GM21825 (cell line): ENCODE results near the gene CAMK2D.
"Not testable (repeated sequence)": the region's sequence is repeated elsewhere in the genome, so short reads cannot be mapped to it uniquely, and the experiment has no call there.

Experiments used
- ATAC-seq: cut with Tn5 transposase; IDR thresholded peaks from one replicate; pipeline ENCODE4 v1.9.1; 2021; ENCODE audit warnings: mild to moderate bottlenecking, moderate library complexity; ENCODE audit not compliant: unreplicated experiment

CAMK2D gene

DNA sequence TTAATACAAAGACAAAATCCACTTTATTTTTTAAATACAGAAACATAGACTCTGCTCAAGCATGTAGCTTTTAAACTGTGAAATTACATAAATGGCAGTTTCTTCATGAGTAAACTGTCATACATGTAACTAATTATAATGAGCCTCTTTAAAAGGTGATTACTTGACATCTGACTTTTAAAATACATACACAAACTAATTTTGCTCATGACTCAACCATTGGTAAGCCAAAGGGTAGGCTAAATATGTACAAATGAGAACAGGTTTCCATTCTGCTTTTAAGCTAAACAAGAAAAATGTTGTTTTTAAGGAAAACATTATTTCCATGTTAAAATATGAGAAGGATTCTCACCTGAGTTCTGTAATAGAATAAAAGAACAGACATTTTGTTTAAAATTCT, 27.9 kb downstream of the CAMK2D start:
- ATAC-seq = no peak

- ATAC-seq = no peak
Observed at GRCh38 chr4:113732967-113733527, 28.5 kb downstream of the CAMK2D start.

DNA sequence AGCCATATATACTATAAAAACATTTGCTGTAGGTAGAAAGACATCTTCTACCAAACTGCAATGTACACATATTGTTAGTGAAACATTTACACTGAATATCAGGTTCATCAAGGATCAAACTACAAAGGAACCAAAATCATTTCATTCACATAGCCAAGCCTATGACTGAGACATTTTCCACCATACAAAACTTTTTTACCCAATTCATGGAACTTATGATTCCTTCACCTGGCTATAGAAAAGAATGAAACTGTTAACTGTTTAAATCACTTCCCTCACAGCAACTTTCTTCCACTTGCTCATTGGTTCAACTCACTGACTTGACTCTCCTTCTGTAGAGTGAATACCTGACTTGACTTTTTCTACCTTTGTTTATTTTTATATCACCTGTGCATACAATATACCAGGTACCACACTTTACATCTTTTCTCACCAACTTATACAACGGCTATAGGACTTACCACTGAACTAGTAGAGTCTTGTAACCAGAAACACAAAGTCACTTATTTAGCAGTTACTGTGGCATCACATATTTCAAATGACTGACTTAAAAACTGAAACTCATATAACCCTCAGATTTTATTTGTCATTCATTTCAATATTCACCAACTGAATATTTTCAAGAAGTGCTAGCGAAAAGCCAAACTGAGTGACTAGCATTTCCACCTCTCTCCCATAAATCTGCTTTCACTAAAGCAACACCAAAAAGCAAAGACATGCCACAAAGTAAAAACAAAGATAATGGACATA, 30.9 kb downstream of the CAMK2D start:
- ATAC-seq = no peak

DNA sequence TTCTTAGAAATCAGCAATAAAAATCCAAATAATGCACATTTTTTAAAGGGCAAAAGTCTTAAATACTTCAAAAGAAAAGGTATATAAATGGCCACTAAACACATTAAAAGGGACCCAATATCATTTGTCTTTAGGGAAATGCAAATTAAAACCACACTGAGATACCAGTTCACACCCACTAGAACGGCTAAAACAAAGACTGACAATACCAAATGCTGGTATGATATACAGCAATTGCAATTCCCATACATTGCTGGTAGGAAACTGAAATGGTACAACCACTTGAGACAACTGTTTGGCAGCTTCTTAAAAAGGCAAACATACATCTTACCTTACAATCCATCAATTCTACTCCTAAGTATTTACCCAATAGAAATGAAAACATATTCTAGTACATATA, 33.7 kb downstream of the CAMK2D start:
- ATAC-seq = no peak

GRCh38 chr4:113725963-113726362, 35.6 kb downstream of the CAMK2D start:
- ATAC-seq = no peak

GRCh38 chr4:113718252-113718651, 43.3 kb downstream of the CAMK2D start:
- ATAC-seq = no peak

DNA sequence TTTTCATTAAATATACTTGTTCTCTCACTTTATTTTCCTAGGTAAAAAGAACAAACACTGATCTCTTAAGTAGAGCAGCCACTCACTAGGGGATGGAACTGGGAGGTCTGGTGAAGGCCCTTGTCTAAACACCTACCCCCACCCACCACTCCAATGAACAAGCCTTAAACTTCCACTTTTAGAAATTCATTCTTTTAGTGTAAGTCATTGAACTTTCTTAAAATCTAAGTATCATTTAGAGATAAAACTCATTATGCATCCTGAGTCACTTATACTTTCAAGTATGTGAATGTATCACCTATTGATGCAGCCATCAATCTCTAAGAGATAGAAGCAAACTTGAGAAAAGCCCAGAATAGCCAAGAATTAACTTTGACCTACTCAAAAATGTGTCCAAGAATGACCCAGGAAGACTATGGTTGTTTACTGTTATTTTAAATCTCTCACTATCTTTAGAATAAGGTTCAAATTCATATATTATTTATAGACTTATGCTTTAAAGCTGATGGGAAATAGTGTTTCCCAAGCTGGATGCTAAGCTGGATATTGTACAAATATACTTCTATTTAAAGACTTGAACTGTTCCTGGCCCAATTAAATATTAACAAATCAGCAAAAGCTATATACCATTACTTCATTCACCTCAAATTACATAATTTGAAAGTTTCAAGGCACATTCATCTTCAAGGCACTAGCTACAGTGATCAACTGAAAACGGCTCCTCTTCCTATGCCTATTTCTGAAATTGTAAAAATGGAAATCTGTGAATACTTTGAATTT, 49.5 kb downstream of the CAMK2D start:
- ATAC-seq = no peak

- no peak for ATAC-seq
Observed at GRCh38 chr4:113708250-113708649, 53.3 kb downstream of the CAMK2D start.

- ATAC-seq = no peak
Observed at GRCh38 chr4:113707048-113707447, 54.5 kb downstream of the CAMK2D start.

DNA sequence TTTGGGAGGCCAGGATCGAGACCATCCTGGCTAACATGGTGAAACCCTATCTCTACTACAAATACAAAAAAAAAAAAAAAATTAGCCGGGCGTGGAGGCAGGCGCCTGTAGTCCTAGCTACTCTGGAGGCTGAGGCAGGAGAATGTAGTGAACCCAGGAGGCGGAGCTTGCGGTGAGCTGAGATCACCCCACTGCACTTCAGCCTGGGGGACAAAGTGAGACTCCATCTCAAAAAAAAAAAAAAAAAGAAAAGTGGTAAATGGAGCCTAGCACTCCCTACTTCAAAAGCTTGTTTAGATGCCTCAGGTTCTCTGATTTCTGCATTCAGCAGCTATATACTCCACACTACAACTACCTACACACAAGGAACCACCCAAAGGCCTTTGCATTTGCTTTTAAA, 56.4 kb downstream of the CAMK2D start:
- not testable (repeated sequence) for ATAC-seq

DNA sequence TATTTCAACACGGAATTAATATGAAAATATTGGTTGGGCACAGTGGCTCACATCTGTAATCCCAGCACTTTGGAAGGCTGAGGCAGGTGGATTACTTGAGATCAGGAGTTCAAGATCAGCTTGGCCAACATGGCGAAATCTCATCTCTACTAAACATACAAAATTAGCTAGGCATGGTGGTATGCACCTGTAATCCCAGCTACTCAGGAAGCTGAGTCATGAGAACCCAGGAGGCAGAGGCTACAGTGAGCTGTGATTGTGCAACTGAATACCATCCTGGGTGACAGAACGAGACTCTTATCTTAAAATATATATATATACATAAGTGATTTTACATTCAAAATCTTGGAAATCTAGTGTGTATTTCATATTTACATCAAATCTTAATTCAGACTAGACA, 58.9 kb downstream of the CAMK2D start:
- ATAC-seq = not testable (repeated sequence)

- no peak for ATAC-seq
Observed at GRCh38 chr4:113701169-113701568, 60.4 kb downstream of the CAMK2D start.

- no peak for ATAC-seq
Observed at GRCh38 chr4:113700602-113701150, 60.9 kb downstream of the CAMK2D start.

- no peak for ATAC-seq
Observed at GRCh38 chr4:113699772-113700171, 61.8 kb downstream of the CAMK2D start.

DNA sequence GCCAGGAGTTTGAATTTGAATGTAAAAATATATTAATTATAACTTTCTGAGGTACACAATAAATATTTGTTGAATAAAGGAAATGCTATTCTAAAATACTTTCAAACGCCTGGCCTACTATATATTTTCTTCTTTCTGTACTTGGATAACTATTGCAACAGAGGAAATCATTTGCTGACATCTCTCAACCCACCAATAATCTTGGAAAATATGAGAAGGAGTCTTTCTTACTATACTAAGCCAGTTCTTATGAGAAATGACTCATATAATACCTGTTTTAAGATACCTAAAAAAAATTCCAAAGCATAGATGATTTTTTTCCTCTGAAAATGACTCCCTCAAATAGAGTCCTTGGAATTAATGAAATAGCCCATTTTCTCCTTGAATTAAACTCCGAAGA, 64.1 kb downstream of the CAMK2D start:
- ATAC-seq = no peak

GRCh38 chr4:113695328-113696169, 66.0 kb downstream of the CAMK2D start:
- ATAC-seq = no peak

GRCh38 chr4:113694008-113694407, 67.5 kb downstream of the CAMK2D start:
- no peak for ATAC-seq

- no peak for ATAC-seq
Observed at GRCh38 chr4:113692809-113693411, 68.6 kb downstream of the CAMK2D start.

GRCh38 chr4:113691676-113692075, 69.9 kb downstream of the CAMK2D start:
- ATAC-seq = no peak

DNA sequence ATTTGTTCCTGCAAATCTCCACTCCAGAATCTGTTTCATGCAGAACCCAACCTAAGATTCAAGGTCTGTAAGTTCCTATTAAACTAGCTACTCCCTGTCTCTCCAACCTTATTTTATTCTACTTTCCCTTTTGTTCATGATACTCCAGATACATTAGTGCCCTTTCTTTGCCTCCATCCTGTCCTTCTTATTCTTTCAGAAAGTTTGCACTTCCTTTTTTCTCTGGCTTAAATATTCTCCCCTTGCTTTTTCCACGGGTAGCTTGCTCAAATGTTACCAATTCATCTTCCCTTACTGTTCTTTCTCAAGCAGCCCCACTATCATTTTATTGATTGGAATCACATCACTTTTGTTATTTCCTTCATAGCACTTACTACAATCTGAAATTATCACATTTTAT, 72.1 kb downstream of the CAMK2D start:
- no peak for ATAC-seq
